Activated naive CD4-positive, alpha-beta T cell treated with anti-CD3 and anti-CD28 coated beads, Interleukin-2, amount 50 U/mL, for 24 hours (primary cell): ENCODE data around the gene SURF1.
A peak's percentile ranks its signal among the peaks of the same experiment; 100 is the strongest.

ENCODE experiments used
- H3K27ac Mint-ChIP-seq: one replicate; pipeline ENCODE4 v1.8.0; 2021; ENCODE audit warnings: mild to moderate bottlenecking, mixed read lengths
- H3K27me3 Mint-ChIP-seq: one replicate; pipeline ENCODE4 v1.8.0; 2021; ENCODE audit warnings: mixed read lengths
- H3K36me3 Mint-ChIP-seq: one replicate; pipeline ENCODE4 v1.8.0; 2021; ENCODE audit warnings: mixed read lengths
- H3K4me1 Mint-ChIP-seq: one replicate; pipeline ENCODE4 v1.8.0; 2021; ENCODE audit warnings: mixed read lengths
- H3K4me3 Mint-ChIP-seq: one replicate; pipeline ENCODE4 v1.8.0; 2021; ENCODE audit warnings: mild to moderate bottlenecking, mixed read lengths
- H3K9me3 Mint-ChIP-seq: one replicate; pipeline ENCODE4 v1.8.0; 2021; ENCODE audit warnings: mixed read lengths

The SURF1 gene

DNA sequence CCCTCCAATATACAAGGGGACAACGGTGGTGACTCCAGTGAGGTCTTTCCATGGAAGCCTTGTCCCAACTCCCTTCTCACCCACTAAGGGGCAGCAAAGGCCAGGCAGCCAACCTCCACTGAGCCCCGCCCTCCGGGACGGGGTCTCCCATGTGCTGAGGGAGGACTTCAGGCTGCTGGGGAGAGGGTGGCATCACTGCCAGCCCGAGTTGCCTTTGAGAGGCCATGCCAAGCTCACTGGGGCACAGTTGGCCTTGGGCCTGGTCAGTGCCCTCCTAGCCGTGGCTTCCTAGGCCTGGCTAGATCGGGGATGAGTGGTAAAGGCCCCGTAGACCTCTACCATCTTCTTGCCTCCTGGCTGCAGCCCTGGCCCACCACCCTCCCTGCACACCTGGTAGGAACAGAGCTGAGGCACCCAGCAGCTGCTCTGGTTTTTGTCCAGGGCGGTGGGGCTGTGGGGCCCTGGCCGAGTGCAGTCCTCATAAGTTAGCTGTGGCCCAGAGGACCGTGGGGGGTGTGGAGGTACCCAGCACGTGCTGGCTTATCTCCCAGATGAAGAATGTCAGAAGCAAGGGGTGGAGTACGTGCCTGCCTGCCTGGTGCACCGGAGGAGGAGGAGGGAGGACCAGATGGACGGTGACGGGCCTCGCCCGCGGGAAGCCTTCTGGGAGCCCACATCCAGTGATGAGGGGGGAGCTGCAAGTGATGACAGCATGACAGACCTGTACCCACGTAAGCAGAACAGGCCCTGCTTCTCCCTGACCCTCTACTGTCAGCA is 3.3 kb upstream of the SURF1 start:
- Mint-ChIP-seq H3K9me3 (no peaks in the 10 kb centered on the region), H3K27me3 (no peaks in the 10 kb centered on the region), H3K4me1 (peaks cover 46% of the 10 kb centered on the region), H3K27ac (no peak overlapping the region), H3K4me3 (no peak overlapping the region), H3K36me3 (peaks cover 16% of the 10 kb centered on the region)

DNA sequence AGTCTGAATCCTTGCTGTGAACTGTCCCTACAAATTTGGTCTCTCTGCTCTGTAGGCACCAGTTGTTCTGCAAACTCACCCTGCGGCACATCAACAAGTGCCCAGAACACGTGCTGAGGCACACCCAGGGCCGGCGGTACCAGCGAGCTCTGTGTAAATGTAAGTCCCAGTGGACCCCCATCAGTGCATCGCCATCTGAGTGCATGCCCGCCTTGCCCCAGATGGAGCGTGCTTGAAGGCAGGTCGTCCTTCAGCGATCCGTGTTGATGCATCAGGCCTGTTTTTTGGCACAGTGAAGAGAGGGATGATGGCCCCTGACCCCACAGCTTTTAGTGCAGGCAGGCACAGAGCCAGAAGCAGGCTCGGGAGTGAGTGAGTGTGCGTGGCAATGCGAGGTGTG is 1.4 kb upstream of the SURF1 start:
- H3K4me1 Mint-ChIP-seq = peaks cover 48% of the 10 kb centered on the region
- H3K4me3 Mint-ChIP-seq = peak overlapping the region; percentile 79
- no peaks in the 10 kb centered on the region for H3K27me3 Mint-ChIP-seq
- H3K36me3 Mint-ChIP-seq = peaks cover 12% of the 10 kb centered on the region
- peak overlapping the region; percentile 79 for H3K27ac Mint-ChIP-seq
- H3K9me3 Mint-ChIP-seq = no peaks in the 10 kb centered on the region

DNA sequence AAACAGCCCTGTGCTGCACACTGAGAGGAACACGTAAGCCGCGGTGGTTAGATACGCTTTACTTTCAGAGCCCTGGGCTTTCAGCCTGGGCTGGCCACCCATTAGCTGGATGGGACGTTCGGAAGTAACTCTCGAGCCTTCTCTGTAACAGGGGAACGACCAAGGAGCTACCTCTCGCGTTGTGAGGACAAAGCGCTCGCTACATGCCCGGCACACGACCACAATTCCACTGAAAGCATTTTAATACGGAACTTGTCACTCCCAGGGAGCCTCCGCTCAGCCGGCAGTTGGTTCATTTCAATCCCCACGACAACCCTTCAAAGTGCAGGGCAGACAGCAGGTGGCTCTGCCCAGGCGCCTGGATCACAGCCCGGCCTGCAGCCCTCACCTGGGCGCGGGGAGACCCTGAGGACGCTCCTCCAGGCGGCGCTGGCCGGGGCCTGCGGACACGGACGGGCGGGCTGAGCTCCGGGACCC is 368 bp downstream of the SURF1 start:
- no peaks in the 10 kb centered on the region for H3K9me3 Mint-ChIP-seq
- H3K4me1 Mint-ChIP-seq = peaks cover 50% of the 10 kb centered on the region
- H3K27ac Mint-ChIP-seq = peak overlapping the region; percentile 72
- peaks cover 6% of the 10 kb centered on the region for H3K36me3 Mint-ChIP-seq
- peak overlapping the region; percentile 89 for H3K4me3 Mint-ChIP-seq
- no peaks in the 10 kb centered on the region for H3K27me3 Mint-ChIP-seq

DNA sequence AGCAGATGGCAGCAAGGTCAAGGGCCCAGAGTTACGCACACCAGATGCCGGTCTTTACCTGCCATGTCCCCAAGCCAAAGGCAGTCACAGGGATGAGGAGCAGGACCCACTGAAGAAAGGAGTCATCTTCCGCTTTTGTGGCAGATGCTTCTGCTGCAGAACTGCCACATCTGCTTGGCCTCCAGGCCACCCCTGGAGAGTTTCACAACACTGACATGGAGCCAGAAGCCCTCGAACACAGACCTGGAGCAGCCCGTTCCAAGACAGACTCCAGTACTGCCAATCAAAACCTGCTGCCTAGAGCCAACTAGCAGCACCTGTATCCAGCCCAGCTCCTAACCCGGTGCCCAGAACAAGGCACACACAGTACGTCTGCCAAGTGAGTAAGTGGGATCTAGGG is 1.5 kb downstream of the SURF1 start:
- Mint-ChIP-seq H3K27me3 (no peaks in the 10 kb centered on the region), H3K9me3 (no peaks in the 10 kb centered on the region), H3K36me3 (peaks cover 9% of the 10 kb centered on the region), H3K4me1 (peaks cover 49% of the 10 kb centered on the region), H3K4me3 (peak overlapping the region; percentile 65), H3K27ac (peak overlapping the region; percentile 55)

DNA sequence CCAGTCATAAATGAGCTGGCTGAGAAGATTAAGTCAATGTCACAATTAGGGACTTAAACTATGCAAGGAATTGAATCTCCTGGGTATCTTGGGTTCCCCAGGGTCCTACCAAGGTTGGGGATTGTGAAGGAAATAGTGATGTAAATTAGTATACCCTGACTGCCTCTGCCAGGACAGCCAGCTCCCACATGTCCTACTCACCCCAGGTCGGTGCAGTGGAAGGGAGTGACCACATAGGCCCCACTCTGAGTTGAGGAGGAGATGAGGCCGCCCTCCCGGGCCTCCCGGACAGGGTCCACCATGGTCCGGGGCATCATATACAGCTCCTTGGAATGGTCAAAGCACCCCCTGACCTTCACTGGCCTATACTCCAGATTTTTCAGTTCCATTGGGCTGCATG is 2.7 kb downstream of the SURF1 start:
- H3K4me3 Mint-ChIP-seq = no peak overlapping the region

DNA sequence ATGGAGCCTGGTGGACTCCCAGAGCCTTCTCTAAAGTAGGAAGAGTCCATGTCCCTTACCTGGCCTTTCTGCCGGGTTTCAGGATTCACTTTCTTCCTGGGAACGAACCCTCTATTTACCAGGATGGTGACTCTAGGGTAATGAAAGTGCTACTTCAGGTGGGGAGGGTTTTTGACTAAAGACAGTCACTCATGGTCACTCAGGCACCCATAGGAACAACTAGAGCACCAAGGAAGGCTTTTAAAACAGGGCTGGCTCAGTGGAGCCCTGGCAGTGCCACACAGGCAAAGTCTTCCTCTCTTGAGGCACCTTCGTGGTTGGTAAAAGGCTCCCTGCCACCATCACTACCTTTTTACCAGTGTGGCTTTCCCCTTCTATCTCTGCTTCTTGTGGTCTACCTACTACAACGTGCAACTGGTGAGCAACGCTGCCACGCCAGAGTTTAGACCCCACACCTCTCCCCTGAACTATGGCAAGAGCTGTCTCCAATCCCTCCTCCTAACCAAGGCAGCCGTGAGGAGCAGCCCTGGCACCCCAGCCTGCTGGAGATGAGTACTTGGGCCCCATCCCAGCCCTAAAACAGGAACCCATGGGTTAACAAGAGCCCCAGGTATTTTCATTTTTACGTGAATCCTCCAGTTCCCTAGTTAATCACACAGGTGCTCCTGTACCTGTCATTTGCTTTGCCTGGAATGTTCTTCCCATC is 3.5 kb downstream of the SURF1 start:
- Mint-ChIP-seq H3K36me3 (peaks cover 23% of the 10 kb centered on the region), H3K4me3 (peak overlapping the region; percentile 59), H3K27me3 (no peaks in the 10 kb centered on the region), H3K4me1 (peaks cover 45% of the 10 kb centered on the region), H3K27ac (peak overlapping the region; percentile 92), H3K9me3 (no peaks in the 10 kb centered on the region)

More for the DNA sequence above, 2.7 kb downstream of the SURF1 start:
- peaks cover 17% of the 10 kb centered on the region for H3K36me3 Mint-ChIP-seq
- peaks cover 51% of the 10 kb centered on the region for H3K4me1 Mint-ChIP-seq
- H3K27me3 Mint-ChIP-seq = no peaks in the 10 kb centered on the region
- H3K27ac Mint-ChIP-seq = peak overlapping the region; percentile 92
- H3K9me3 Mint-ChIP-seq = no peaks in the 10 kb centered on the region

DNA sequence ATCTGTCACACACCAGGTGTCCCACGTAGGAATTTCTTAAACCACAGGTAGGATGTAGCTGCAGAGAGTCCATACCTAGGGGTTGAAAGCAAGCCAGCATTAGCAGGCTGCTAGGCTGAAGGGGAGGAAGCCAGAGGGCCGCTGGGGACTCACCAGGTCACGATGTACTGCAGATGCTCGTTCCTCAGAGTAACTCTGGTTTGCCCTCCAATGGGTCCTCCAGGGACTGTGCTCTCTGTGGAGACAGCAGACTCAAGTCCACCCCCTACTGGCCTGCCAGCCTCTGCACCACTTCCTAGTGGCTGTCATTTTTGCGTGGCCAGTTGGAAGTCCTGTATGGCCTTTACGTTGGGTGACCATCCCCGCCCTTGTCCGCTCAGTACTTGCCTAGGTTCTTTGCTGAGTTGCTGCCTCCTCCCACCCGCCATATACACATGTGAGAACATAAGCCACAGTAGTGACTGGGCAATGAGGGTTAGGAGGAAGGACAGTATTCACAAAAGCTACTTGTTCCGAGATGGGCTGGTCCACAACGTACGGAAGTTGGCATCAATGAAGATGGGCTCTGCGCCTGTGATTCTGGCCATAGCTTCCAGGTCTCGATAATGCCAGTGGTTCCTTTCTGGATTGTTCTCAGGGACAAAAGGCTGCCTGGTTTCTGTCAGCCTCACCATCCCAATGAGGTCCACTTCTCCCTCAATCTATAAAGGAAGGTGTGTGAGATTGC is 4.2 kb downstream of the SURF1 start:
- Mint-ChIP-seq H3K4me1 (peaks cover 40% of the 10 kb centered on the region), H3K36me3 (peaks cover 23% of the 10 kb centered on the region), H3K4me3 (peak overlapping the region; percentile 30), H3K27me3 (no peaks in the 10 kb centered on the region), H3K9me3 (no peaks in the 10 kb centered on the region), H3K27ac (peak overlapping the region; percentile 65)

DNA sequence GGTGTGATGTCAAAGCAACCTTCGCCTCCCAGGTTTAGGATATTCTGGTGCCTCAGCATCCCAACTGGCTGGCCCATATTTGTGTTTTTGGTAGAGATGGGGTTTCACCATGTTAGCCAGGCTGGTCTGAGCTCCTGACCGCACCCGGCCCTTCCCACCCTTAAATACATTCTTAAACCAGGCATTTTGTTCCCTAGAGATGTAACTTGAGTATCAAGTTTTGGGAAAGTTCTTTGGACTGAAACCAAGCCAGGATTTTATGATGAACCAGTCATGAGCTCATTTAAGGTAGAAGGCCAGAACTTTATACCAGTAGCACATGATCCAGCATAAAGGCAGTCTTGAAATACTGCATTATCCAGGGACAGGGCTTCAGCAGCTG is 4.8 kb downstream of the SURF1 start:
- Mint-ChIP-seq H3K9me3 (no peaks in the 10 kb centered on the region), H3K4me3 (peak overlapping the region; percentile 98), H3K4me1 (peaks cover 44% of the 10 kb centered on the region), H3K36me3 (peaks cover 23% of the 10 kb centered on the region), H3K27ac (peak overlapping the region; percentile 65), H3K27me3 (no peaks in the 10 kb centered on the region)

DNA sequence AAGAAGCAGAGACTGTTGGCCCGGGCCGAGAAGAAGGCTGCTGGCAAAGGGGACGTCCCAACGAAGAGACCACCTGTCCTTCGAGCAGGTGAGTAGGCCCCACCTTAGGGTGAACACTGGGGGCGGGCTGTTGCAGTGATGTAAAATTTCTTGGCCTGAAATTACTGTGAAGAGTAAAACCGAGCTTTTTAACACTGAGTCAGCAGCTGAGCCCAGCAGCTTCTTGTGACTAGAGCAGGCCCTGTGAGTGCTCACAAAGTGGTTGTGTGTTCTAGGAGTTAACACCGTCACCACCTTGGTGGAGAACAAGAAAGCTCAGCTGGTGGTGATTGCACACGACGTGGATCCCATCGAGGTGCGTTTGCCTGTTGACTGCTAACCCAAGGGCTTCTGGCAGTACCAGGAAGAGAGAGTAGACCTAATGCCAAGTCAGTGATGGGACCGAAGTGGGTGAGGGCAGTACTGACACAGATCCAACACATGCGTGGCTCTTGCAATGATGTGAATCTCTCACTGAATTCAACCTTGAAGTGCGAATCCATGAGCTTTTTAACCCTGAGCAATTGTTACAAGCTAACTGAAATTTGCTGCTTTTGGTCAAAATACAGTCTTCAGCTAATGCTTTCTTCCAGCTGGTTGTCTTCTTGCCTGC is 6.2 kb downstream of the SURF1 start:
- Mint-ChIP-seq H3K27me3 (no peaks in the 10 kb centered on the region), H3K4me3 (peak overlapping the region; percentile 98), H3K36me3 (peaks cover 23% of the 10 kb centered on the region), H3K27ac (peak overlapping the region; percentile 74), H3K9me3 (no peaks in the 10 kb centered on the region), H3K4me1 (peaks cover 51% of the 10 kb centered on the region)

DNA sequence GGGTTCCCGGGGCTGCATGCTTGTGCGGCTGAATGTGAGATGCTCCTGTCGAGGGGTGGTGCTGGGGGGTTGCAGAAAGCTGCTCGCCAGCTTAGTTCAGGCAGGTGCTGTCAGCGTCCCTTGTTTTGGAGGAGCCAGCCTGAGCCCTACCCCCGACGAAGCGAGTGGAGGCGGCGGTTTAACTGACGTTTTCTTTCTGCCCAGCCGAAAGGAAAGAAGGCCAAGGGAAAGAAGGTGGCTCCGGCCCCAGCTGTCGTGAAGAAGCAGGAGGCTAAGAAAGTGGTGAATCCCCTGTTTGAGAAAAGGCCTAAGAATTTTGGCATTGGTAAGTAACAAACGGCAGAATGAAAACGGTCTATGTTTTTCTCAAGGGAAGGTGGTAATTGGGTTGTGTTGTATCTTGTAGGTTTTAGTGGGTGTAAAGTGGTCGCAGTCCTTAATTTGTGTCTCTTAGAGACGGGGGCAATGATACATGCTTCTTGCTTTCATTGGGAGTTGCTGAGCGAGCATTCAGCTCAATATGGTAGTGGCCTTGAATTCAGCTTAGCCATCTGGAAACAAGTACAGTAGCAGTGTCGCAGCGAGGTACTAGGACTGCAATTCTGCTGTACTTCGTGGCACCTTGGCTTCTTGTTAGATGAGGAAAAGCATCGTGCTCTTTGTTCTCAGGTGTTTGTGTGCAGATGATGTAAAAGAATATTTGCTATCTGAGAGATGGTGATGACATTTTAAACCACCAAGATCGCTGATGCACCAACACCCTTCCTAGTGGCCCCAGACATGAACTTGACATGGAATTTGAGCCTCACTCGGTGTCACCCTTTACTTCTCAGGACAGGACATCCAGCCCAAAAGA is 7.3 kb downstream of the SURF1 start:
- peak overlapping the region; percentile 98 for H3K27ac Mint-ChIP-seq
- no peaks in the 10 kb centered on the region for H3K27me3 Mint-ChIP-seq
- peak overlapping the region; percentile 98 for H3K4me3 Mint-ChIP-seq
- H3K4me1 Mint-ChIP-seq = peaks cover 43% of the 10 kb centered on the region
- H3K36me3 Mint-ChIP-seq = peaks cover 23% of the 10 kb centered on the region
- no peaks in the 10 kb centered on the region for H3K9me3 Mint-ChIP-seq

DNA sequence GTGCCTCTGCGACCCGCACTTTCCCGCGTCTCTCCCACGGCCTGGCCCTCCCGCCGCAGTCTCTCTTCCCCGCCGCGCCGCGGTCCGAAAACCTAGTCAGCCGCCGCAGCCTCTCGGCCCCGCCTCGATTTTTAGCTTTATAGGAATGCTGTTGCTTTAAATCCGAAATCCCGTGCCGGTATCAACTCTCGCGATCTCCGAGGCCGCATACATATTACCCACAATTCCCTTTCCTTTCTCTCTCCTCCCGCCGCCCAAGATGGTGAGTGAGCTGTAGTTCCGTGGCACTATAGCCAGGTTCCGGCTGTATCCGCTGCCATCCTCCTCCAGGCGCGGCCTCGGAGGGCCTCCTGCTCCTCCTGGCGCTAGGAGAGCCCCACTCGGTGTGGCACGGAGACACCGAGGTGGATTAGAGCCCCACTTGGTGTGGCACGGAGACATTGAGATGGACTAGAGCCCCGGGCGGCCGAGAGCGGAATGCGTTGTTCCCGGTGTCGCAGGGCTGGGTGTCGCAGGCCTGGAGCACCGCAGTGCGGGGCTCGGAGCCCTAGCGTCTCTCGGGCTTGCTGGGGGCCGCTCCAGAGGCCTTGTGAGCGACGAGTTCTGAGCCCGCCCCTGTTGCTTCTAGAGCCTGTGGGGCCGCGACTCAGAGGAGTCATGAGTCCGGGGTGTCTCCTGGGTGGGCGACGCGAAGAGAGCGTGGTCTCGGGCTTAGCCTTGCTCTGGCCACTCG is 8.1 kb downstream of the SURF1 start, which contains the start of the genes MED22 and RPL7A:
MED22 (minus strand) TSS at position 147 of the 733 bp plus-strand sequence. CDS start 1,469 bp downstream, outside the sequence.
RPL7A (plus strand) TSS at position 234 of the 733 bp plus-strand sequence; CDS start at position 260, 26 bp downstream.
- Mint-ChIP-seq H3K27me3 (no peaks in the 10 kb centered on the region), H3K4me1 (peaks cover 40% of the 10 kb centered on the region), H3K4me3 (peak within 1 kb of the TSS; percentile 98), H3K36me3 (peaks cover 21% of the 10 kb centered on the region), H3K27ac (peak within 1 kb of the TSS; percentile 98), H3K9me3 (no peaks in the 10 kb centered on the region)

DNA sequence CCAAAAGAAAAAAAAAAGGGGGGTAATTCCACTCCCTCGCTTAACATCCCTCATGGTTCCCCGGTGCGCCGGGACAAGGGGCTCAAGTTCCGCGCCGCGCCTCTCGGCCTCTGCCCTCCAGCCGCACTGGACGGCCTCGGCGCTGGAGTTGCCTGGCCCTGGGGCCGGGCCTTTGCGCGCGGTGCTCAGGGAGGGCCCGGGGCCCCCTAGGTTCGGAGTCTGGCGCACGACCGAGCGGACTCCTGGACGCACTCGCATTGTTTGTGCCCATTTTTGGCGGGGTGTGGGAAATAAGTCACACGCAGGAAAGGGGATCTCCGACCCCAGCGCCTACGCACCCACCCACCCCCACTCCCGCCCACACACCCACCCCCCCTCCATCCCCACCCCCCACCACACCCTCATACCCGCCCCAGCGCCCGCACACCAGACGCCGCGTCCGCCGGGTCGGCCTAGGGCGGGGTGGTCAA is 8.7 kb downstream of the SURF1 start:
- H3K9me3 Mint-ChIP-seq = no peaks in the 10 kb centered on the region
- H3K27ac Mint-ChIP-seq = peak overlapping the region; percentile 98
- H3K36me3 Mint-ChIP-seq = peaks cover 20% of the 10 kb centered on the region
- no peaks in the 10 kb centered on the region for H3K27me3 Mint-ChIP-seq
- H3K4me3 Mint-ChIP-seq = peak overlapping the region; percentile 98
- H3K4me1 Mint-ChIP-seq = peaks cover 37% of the 10 kb centered on the region

DNA sequence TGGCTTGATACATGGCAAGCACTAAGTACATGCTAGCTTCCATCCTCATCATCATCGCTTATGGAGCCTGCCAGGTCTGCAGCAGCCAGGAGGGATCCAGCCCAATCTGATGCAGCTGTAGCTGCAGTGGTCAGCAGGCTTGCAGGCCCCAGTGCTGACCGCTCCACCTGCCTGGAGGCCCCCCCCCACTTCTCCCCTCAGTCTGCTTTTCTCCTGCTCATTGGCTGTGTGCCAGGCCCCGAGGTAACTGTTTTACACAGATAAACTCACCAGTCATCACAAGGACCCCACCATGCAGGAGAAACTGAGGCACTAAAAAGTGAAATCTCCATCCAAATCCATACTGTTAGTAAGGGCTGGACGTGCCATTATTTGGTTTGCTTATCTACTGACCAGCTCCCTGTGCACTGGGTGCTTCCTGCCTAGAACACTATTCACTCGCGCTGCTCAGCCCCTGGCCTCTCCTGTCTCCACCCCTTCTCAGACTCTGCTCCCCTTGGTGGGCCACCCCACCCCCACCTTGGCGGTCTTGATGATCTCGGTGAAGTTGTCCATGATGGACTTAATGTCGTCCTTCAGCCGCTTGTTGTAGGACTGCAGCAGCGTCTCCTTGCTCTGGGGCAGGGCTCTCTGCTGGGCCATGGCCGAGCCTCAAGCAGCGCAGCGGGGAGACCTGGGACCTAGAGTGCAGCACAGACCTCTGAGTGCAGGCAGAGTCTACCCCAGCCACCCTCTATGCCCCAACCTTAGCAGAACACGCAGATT is 10.1 kb downstream of the SURF1 start:
- H3K4me3 Mint-ChIP-seq = peak overlapping the region; percentile 98
- no peaks in the 10 kb centered on the region for H3K9me3 Mint-ChIP-seq
- peaks cover 20% of the 10 kb centered on the region for H3K36me3 Mint-ChIP-seq
- peaks cover 42% of the 10 kb centered on the region for H3K4me1 Mint-ChIP-seq
- H3K27ac Mint-ChIP-seq = peak overlapping the region; percentile 82
- H3K27me3 Mint-ChIP-seq = no peaks in the 10 kb centered on the region
